CD4-positive, alpha-beta T cell treated with Interleukin-15 for 1 hour (primary cell): ENCODE results near the gene SRSF10.
A peak's percentile ranks its signal among the peaks of the same experiment; 100 is the strongest.
"Not testable (repeated sequence)": the region's sequence is repeated elsewhere in the genome, so short reads cannot be mapped to it uniquely, and the experiment has no call there.

Experiments
- DNase-seq: peaks from one replicate; pipeline ENCODE4 v3.0.0-alpha.2; 2020

SRSF10 gene

DNA sequence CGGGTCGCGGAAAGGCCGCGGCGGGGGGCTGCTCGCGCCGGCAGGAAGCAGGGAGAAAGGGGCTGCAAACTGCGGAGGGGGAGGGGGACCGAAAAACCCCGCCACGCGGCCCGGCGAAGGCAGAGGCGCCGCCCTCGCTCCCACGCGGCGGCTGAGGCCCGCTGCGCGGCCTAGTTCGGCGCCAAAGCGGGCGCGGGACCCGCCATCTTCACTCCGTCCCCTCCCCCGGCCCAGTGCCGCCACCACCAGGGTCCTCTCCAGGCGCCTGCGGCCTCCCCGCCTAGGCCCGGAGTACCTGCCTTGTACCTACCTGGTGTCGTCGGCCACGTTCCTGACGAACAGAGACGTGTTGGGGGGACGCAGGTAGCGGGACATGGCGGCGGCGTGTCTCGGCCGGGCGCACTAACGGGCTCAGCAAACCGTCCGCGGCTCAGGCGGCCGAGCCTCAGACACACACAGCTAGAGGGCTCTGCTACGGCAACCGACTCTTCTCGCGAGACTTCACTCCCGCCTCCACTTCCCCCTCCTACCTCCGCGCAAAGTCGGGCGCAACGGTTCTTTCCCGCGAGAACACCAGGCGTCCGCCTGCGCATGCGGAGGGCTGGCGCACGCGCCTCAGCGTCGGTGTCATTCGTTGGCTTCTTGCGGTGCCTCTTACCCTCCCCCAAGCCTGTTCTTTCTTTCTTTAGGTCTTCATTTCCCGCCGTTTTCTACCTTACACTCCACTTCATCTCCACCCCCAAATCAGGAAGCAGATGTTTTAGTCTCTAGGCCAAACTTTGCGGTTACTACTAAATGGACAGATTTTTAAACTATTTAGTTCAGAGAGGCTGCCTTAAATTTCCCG is at the start of gene SRSF10:
Gene SRSF10 (minus strand): TSS at position 447 of the 847 bp plus-strand sequence. CDS start 72 bp downstream, at position 375.
- DNase-seq: peak; percentile 99

DNA sequence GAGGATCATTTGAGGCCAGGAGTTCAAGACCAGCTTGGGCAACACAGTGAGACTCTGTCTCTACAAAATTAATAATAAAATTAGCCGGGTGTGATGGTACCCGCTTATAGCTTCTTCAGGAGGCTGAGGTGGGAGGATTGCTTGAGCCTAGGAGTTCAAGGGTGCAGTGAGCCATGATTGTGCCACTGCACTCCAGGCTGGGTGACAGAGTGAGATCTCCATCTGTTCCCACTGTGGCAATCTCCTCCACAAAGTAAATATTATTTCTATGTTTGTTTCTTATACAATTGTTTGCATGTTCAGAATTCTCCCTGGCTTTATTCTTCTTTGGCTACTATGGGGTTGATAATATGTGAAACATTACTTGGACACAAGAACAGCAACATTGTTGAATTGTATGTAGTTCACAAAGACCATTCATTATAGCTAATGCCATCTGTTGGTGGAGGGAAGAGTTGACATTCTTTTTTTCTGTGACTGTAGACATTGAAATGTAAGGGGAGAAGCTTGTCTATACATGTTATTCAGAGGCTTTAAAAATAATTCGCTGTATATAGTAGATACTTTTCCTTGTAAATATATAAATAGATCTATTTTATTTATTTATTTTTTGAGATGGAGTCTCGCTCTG is 47.8 kb upstream of the SRSF10 start:
- no peak for DNase-seq

DNA sequence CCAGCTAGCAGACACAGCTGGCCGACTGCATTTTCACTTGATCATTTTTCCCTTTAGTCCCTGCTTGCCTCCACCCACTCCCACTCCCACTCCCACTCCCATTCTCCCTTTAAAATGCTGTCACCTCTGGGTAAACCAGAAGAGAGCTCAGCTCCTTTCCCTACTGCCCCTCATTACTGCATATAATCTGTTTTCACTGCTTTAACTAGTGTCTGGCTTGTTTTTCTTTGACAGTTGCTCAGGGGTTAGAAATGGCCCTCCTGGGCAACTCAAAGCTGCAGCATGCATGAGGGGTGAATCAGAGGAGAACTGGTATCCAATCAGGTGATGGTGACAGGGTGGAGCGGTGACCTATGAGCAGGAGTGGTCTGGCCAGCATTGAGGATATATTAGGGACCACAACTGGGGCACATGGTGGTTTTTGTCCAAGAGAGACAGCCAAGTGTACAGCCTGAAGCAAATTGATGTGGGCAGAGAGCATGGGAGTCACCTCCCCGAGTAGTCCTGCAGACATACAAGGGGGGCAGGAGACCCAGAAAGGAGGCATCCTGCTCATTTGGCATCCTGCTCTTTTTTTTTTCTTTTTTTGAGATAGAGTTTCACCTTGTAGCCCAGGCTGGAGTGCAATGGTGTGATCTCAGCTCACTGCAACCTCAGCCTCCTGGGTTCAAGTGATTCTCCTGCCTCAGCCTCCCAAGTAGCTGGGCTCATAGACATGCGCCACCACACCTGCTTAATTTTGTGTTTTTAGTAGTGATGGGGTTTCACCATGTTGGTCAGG is 42.6 kb upstream of the SRSF10 start:
- no peak for DNase-seq

DNA sequence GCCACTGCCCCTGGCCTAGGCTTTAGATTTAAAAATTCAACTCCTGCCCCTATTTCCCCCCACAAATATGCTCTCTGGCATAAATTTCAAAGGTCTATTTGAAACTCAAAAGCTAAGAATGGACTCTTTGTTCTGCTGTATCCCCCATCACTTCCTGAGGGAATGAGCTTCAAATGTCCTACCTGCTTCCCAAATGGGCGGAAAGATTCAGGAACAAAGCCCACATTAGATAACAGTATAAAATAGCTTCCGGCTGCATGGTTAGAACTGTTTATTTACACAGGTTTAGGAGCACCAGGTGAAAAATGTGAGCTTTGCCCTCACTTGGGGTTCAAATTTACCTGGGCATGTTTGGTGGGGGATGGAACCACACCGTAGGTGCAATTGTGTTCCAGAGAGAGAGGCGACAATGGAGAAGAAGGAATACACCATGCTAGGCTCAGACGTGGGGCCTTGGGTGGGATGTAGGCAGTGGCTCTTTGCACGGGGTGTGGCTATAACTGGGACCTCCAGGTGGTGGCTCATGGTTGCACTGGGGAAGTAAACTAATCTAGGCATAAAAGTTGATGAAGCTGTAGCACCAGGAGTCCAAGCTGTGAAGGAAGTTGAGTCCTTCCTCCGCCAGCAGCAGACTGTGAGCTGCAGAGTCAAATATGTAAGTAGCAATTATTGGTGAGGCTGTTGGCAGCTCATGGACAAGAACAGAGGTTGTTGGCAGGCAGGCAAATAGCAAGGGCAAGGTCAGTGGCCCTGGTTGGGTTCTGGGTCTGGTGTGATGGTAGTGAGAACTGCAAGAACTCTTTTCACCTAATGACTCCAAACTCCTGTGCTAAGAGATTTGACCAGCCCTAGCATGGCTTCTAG is 41.5 kb upstream of the SRSF10 start:
- no peak for DNase-seq

GRCh38 chr1:24020470-24020869 is 40.3 kb upstream of the SRSF10 start:
- DNase-seq: no peak

DNA sequence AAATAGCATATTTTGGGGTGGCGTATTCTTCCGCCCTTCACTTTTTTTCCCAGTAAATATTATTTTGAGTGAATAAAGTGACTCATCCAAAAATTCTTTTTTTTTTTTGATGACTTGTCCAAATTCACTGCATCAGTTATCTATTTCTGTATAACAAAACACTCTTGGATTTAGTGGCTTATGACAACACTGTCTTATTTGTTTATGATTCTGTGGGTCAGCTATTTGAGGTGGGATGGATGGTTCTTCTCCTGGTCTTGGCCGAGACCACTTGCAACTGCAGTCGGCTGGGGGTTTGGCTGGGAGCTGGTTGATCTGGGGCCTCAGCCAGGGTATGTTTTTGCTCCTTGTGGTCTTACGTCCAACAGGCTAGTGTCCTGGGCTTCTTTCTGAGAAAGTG is 39.9 kb upstream of the SRSF10 start:
- DNase-seq: no peak

GRCh38 chr1:24018611-24019580 is 38.8 kb upstream of the SRSF10 start:
- no peak for DNase-seq

DNA sequence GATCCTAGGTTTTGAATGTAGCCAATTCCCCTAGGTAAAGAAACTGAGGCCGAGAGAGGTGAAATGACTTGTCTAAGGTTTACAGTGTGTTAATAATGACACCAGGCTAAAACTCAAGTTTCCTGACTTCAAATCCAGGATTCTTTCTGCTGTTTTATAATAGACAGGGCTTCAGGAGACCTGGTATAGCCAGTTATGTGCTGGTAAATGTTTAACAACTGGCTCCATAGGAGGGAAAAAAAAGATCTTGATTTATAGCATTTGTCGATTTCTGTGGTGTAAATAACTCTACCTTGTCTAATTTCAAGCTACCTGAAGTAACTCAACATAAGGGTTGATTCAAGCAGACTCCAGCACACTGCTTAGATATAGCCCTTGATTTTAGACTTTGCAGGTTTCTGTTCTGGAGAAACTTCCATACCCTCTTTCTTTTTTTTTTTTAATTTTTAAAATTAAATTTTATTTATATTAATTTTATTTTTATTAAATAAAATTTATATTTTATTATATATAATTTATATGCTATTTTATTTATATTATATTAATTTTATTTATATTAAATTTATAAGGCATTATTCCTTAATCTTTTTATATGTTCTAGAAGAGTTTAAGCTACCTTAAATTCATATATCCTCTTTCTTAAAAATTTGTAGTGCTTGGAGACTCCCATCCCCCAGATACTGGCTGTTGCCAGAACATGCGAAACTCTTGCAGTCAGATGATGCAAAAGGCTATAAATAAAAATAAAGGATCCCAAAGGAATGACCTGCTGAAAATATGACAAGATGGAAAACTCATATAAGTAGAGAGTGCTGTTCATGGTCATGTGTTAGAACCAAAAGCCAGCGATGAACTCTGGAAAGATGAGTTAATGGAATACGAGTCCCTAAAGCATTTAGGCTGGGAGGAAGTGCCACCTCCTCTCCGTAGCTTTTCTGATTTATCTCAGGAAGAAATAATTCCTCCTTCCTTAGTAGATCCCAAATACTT is 35.4 kb upstream of the SRSF10 start:
- no peak for DNase-seq

GRCh38 chr1:24012878-24013277 is 32.8 kb upstream of the SRSF10 start:
- DNase-seq: not testable (repeated sequence)

DNA sequence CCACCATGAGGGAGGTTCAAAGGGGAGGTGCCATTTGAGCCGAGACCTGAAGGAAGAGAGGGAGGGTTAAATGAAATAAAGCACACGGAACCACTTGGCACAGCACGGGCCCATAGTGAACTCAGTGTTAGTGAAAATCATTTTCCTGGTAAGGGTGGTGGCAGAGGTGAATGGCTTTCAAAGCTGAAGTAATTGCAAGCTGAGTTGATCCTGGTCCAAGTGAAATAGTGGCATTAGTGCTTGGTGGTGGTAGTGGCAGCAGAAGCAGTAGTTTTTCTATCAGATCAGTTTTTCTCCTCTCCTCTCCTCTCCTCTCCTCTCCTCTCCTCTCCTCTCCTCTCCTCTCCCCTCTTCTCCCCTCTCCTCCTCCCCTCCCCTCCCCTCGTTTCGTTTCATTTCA is 30.5 kb upstream of the SRSF10 start:
- DNase-seq: no peak

DNA sequence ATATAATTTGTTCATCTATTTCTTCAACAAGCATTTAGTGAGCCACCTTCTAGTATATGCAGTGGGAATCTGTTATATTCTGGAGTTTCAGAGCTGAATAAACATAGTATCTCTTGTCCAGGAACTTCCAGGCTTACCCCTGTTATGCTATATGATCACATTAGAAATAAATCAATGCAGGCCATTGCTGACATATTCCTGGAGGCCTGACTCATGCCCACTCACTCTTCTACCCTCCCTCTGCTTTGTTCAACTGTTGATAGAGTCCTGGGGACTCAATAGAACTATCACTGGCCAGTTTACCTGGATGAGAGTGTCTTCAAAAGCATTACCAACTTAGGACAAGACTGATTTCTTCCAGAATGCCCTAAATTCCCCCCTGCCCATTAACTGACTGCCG is 29.3 kb upstream of the SRSF10 start:
- no peak for DNase-seq

DNA sequence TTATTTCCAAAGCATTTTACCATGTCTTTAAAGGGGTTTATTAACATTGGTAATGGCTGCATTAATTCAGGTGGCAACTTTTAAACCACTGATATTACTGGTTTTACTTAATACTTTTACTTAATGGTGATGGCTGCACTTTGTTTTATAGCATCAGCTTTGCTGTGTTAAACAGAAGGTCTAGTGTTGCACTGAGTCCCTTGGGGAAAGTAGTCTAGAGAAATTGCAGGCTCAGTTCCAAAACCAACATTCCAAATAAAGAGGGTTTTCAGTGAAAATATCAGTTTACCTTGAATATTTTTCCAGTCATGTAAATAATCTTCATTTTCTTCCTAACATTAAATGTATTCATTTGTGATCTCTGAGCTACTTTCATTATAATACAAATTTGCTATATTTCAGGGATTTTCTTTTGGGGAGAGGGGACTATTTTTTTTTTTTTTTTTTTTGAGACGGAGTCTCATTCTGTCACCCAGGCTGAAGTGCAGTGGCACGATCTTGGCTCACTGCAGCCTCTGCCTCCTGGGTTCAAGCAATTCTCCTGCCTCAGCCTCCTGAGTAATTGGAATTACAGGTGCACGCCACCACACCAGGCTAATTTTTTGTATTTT is 28.6 kb upstream of the SRSF10 start:
- not testable (repeated sequence) for DNase-seq

DNA sequence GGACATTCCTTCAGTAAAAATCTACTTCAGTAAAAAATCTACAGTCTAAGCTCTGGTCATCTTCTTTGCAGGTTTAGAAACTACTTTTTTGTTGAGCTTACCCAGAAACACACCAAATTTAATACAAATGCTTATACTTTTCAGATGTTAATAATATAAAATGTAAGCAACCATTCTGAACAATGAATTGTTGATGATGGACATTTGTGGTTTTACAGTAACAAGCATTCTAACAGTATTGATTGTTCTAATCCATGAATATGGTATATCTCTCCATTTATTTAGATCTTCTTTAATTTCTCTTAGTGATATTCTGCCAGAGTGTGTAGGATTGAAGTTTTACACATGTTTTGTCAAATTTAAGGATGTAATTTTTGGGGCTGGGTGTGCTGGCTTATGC is 27.0 kb upstream of the SRSF10 start:
- DNase-seq: no peak

DNA sequence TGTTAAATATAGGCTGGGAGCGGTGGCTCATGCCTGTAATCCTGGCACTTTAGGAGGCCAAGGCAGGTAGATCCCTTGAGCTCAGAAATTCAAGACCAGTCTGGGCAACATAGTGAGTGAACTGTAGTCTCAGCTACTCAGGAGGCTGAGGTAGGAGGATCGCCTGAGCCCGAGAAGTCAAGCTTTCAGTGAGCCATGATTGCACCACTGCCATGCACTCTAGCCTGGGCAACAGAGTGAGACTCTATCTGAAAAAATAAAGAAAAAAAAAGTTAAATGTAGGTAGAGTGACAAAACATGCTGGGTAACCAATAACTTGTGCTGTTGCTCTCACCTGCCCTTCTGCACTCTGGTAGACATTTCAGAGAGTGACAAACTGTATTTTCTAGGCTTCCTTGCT is 25.0 kb upstream of the SRSF10 start:
- DNase-seq: no peak

DNA sequence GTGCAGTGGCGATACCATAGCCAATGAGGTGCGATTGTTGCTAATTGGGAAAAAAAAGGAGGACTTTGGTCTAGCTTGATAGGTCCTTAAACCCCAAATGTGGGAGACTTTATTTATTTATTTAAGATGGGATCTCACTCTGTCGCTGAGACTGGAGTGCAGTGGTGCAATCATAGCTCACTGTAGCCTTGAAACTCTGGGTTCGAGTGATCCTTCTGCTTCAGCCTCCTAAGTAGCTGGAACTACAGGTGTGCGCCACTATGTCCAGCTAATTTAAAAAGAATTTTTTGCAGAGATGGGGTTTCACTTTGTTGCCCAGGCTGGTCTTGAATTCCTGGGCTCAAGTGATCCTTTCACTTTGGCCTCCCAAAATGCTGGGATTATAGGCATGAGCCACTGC is 24.0 kb upstream of the SRSF10 start:
- no peak for DNase-seq

DNA sequence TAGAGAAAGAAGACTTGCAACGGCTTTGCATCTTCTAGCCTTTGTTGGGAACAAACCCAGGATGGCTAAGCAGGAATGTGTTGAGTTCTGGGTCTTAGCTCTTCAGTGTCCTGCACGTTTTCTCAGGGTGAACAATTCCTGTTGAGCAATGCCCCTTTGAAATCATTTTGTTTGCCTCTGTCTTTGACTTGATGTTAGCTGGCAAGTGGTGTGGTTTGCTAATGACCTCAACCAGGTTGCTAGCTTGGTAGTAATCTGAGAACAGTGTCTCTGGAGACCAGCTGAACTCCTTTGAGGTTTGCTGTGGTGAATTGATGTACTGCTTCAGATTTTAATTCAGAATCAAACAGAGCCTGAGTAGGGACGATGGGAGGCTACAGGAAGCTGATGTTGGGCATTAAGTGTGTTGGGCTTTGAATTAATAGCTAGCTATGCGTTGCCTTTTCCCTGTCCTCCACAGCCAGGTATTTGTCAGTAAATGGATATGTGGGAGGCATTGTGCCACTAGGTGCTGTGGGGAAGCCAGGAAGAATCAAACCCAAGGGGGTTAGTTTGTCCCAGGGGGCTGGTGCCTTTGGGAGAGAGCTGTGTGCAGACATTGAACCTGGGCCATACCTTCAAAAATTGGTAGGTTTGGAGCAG is 23.3 kb upstream of the SRSF10 start:
- DNase-seq: no peak

GRCh38 chr1:24002695-24003094 is 22.6 kb upstream of the SRSF10 start:
- DNase-seq: no peak

- no peak for DNase-seq
Observed at GRCh38 chr1:23999156-23999671, 19.1 kb upstream of the SRSF10 start.

DNA sequence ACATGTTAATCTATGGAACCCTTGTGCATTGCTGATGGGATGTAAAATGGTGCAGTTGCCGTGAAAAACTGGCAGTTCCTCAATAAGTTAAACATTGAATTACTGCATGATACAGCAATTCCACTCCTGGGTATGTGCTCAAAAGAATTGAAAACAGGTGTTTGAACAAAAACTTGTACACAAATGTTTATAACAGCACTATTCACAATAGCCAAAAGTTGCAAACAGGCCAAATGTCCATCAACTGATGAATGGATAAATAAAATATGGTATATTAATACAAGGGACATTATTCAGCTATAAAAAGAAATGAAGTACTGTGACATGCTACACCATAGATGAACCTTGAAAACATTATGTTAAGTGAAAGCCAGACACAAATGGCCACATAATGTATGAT is 17.7 kb upstream of the SRSF10 start:
- no peak for DNase-seq
